HepG2 (cell line): ENCODE data around the gene PHKG2. TPM values are rescaled to one million over a fixed set of nuclear protein-coding genes. Genes with fewer than 3 reads are reported as not detected.

Experiments
- CEBPG ChIP-seq: IDR thresholded peaks from 2 replicates; pipeline ENCODE4 v1.6.1; 2016
- ELF3 ChIP-seq: IDR thresholded peaks from 2 replicates; pipeline ENCODE4 v1.6.1; 2016; ENCODE audit warnings: missing genetic modification reagents, missing compliant biosample characterization
- GABPB1 ChIP-seq: IDR thresholded peaks from 2 replicates; pipeline ENCODE4 v1.6.1; 2016; ENCODE audit warnings: mild to moderate bottlenecking, missing genetic modification reagents, moderate library complexity, missing compliant biosample characterization
- KMT2A ChIP-seq: sonication (generic); formaldehyde crosslinking; IDR thresholded peaks from 2 replicates; pipeline ENCODE4 v1.4.0; 2020; ENCODE audit warnings: missing genetic modification reagents
- MATR3 ChIP-seq: sonication (generic); formaldehyde crosslinking; IDR thresholded peaks from 2 replicates; pipeline ENCODE4 v1.4.0; 2020; ENCODE audit warnings: missing genetic modification reagents
- MIER3 ChIP-seq: IDR thresholded peaks from 2 replicates; pipeline ENCODE4 v1.6.1; 2016; ENCODE audit warnings: missing compliant biosample characterization, borderline replicate concordance
- MYNN ChIP-seq: sonication (generic); formaldehyde crosslinking; IDR thresholded peaks from 2 replicates; pipeline ENCODE4 v1.4.0; 2020; ENCODE audit warnings: mild to moderate bottlenecking, low read depth, missing genetic modification reagents
- NFATC3 ChIP-seq: sonication (generic); formaldehyde crosslinking; IDR thresholded peaks from 2 replicates; pipeline ENCODE4 v1.5.1; 2020; ENCODE audit warnings: mild to moderate bottlenecking, missing genetic modification reagents
- NPAS2 ChIP-seq: sonication (generic); formaldehyde crosslinking; IDR thresholded peaks from 2 replicates; pipeline ENCODE4 v1.8.0; 2022; ENCODE audit warnings: mild to moderate bottlenecking, missing genetic modification reagents, borderline replicate concordance
- PLSCR1 ChIP-seq: sonication (generic); formaldehyde crosslinking; IDR thresholded peaks from 2 replicates; pipeline ENCODE4 v1.5.0; 2020; ENCODE audit warnings: missing genetic modification reagents, mild to moderate bottlenecking, borderline replicate concordance
- SMAD1 ChIP-seq: sonication (generic); formaldehyde crosslinking; IDR thresholded peaks from 2 replicates; pipeline ENCODE4 v1.4.0; 2020; ENCODE audit warnings: missing genetic modification reagents, low read depth, mild to moderate bottlenecking, borderline replicate concordance
- ZBTB4 ChIP-seq: sonication (generic); formaldehyde crosslinking; IDR thresholded peaks from 2 replicates; pipeline ENCODE4 v1.4.0; 2020; ENCODE audit warnings: missing genetic modification reagents, mild to moderate bottlenecking, borderline replicate concordance
- ZC3H13 ChIP-seq: sonication (generic); formaldehyde crosslinking; IDR thresholded peaks from 2 replicates; pipeline ENCODE4 v1.8.1; 2023; ENCODE audit warnings: mild to moderate bottlenecking, missing genetic modification reagents, moderate library complexity
- ZFP36 ChIP-seq: fragments of 150-350 bp; IDR thresholded peaks from 2 replicates; pipeline ENCODE4 v1.6.1; 2018; ENCODE audit warnings: borderline replicate concordance, low read length, low read depth; ENCODE audit not compliant: partially characterized antibody
- ZMYM2 ChIP-seq: sonication (generic); formaldehyde crosslinking; IDR thresholded peaks from 2 replicates; pipeline ENCODE4 v1.8.0; 2022; ENCODE audit warnings: mild to moderate bottlenecking, missing genetic modification reagents
- ZNF30 ChIP-seq: sonication (generic); formaldehyde crosslinking; IDR thresholded peaks from 2 replicates; pipeline ENCODE4 v1.5.0; 2020; ENCODE audit warnings: mild to moderate bottlenecking, missing genetic modification reagents
- ZNF687 ChIP-seq: sonication (generic); formaldehyde crosslinking; IDR thresholded peaks from 2 replicates; pipeline ENCODE4 v1.5.1; 2020; ENCODE audit warnings: mild to moderate bottlenecking, missing genetic modification reagents, moderate library complexity
- ZNF724P ChIP-seq: sonication (generic); formaldehyde crosslinking; IDR thresholded peaks from 2 replicates; pipeline ENCODE4 v1.8.0; 2022; ENCODE audit warnings: missing genetic modification reagents, borderline replicate concordance
- ZNF775 ChIP-seq: sonication (generic); formaldehyde crosslinking; IDR thresholded peaks from 2 replicates; pipeline ENCODE4 v1.4.0; 2020; ENCODE audit warnings: missing genetic modification reagents, mild to moderate bottlenecking, moderate library complexity, borderline replicate concordance
- polyA plus RNA-seq, 8 experiments: library from polyadenylated mRNA; depleted of rRNA in 3 of 8; stranded (reverse) in 7 of 8; unstranded in 1 of 8; fragments of >200 nt; fragmentation: Illumina TruSeq in 4 of 8; extraction: Trizol in 4 of 8; gene quantifications; 2 replicates each; pipeline versions ENCODE4 v1.2.1 to v1.2.3, GENCODE V29; 2011 to 2016; ENCODE audit warnings: low read depth in 4 of 8, missing spikeins in 1 of 8, mixed read lengths in 1 of 8; ENCODE audit not compliant: insufficient read depth in 1 of 8
- total RNA-seq, 5 experiments: library from RNA; depleted of rRNA; stranded (reverse); fragments of >200 nt; fragmentation: Illumina TruSeq; extraction: Trizol; gene quantifications; 2 replicates each; pipeline ENCODE4 v1.2.3, GENCODE V29; 2016; ENCODE audit warnings: low read depth in 1 of 5

The PHKG2 gene
- total and polyA plus RNA-seq, 2 of the 13 experiments (the other 11 are each of a cell fraction or from before 2014, with no cell fraction given): 37.4 to 42.1 TPM

- 0 out of 2 replicates have a peak, but pooled peaks have one; percentile 74 for TF ChIP-seq MYNN
- TF ChIP-seq ZNF775: no peak; the same call in 1 of the 2 replicates
- peak; percentile 94; the same call in 1 of the 2 replicates for TF ChIP-seq ZBTB4 (CRISPR knock-in tag)
- no peak; the same call in 1 of the 2 replicates for TF ChIP-seq NFATC3
- TF ChIP-seq SMAD1 (CRISPR knock-in tag): peak; percentile 90; the same call in 1 of the 2 replicates
- peak; percentile 92 for TF ChIP-seq GABPB1
- TF ChIP-seq ZMYM2 (CRISPR knock-in tag): no peak
- TF ChIP-seq ZNF687: peak; percentile 98
- peak; percentile 61; the same call in 1 of the 2 replicates for TF ChIP-seq ZNF724P (CRISPR knock-in tag)
- no peak for TF ChIP-seq ZFP36
- no peak for TF ChIP-seq PLSCR1
- peak; percentile 80 for TF ChIP-seq ELF3 (CRISPR knock-in tag)
- no peak; the same call in 1 of the 2 replicates for TF ChIP-seq NPAS2
- 0 out of 2 replicates have a peak, but pooled peaks have one; percentile 9 for TF ChIP-seq MATR3 (CRISPR knock-in tag)
- TF ChIP-seq ZC3H13 (CRISPR knock-in tag): peak; percentile 100
- TF ChIP-seq ZNF30: peak; percentile 92
- peak; percentile 96 for TF ChIP-seq CEBPG (CRISPR knock-in tag)
- peak; percentile 85 for TF ChIP-seq KMT2A (CRISPR knock-in tag)
- TF ChIP-seq MIER3 (CRISPR knock-in tag): peak; percentile 37; the same call in 1 of the 2 replicates
Measured at GRCh38 chr16:30775392-30776188, 27.4 kb downstream of the PHKG2 start (continued).
